Ovary (tissue), 9 donors: ENCODE measurements around the gene CACNG4. TPM values are rescaled to one million over a fixed set of nuclear protein-coding genes. Genes with fewer than 3 reads are reported as not detected.

Experiments used
- DNase-seq, 5 donors: peaks; one replicate each; pipeline ENCODE4 v3.0.0-alpha.2; 2019 to 2020
- H3K27ac ChIP-seq, 2 donors: fragments of 200-600 bp; one replicate each; pipeline versions ENCODE4 v1.5.1 to v1.8.0; 2019 to 2022
- H3K27me3 ChIP-seq: fragments of 200-600 bp; one replicate; pipeline ENCODE4 v1.8.0; 2022
- H3K36me3 ChIP-seq: fragments of 200-600 bp; sonication (generic); one replicate; pipeline ENCODE4 v1.5.1; 2019
- H3K4me1 ChIP-seq: one replicate; pipeline ENCODE4 v1.8.1; 2013; ENCODE audit warnings: mild to moderate bottlenecking, moderate library complexity; ENCODE audit not compliant: insufficient read depth
- H3K4me3 ChIP-seq: fragments of 200-600 bp; sonication (generic); one replicate; pipeline ENCODE4 v1.5.1; 2017
- H3K9me3 ChIP-seq, 2 donors: fragments of 200-600 bp in 1 of 2; sonication (generic) in 1 of 2; one replicate each; pipeline versions ENCODE4 v1.5.1 to v1.8.1; 2013 to 2019; ENCODE audit warnings: mild to moderate bottlenecking in 1 of 2, moderate library complexity in 1 of 2
- CTCF ChIP-seq, 3 donors: fragments of 450-650 bp in 2 of 3; fragments of 200-600 bp in 1 of 3; IDR thresholded peaks; one replicate each; pipeline versions ENCODE4 v1.5.1 to v1.8.0; 2016 to 2022; ENCODE audit warnings: antibody characterized with exemption in 3 of 3, mild to moderate bottlenecking in 1 of 3
- EP300 ChIP-seq: sonication (generic); formaldehyde crosslinking; IDR thresholded peaks from one replicate; pipeline ENCODE4 v1.6.1; 2017; ENCODE audit warnings: antibody characterized with exemption
- POLR2A ChIP-seq: fragments of 450-650 bp; IDR thresholded peaks from one replicate; pipeline ENCODE4 v1.6.1; 2017; ENCODE audit warnings: antibody characterized with exemption, mild to moderate bottlenecking, moderate library complexity
- WGBS, 3 donors: extraction: QIAGEN DNeasy Blood & Tissue Kit in 1 of 3; methylation state at CpG; one replicate each; pipeline versions ENCODE4 v1.1.5 to v1.1.7; 2013 to 2017; 5-methylcytosine and 5-hydroxymethylcytosine counted together
- intact Hi-C, 4 donors: fragments of 100-400 bp; cut with DNase I; formaldehyde crosslinking; loops; one replicate each; pipeline versions ENCODE4 v1.11.0 to v1.15.1; 2022 to 2023
- polyA plus RNA-seq, 2 donors: library from polyadenylated mRNA; stranded (reverse); fragments of 200-250 nt in 1 of 2; fragments of 350-450 nt in 1 of 2; fragmentation: Illumina TruSeq in 1 of 2; extraction: RNeasy Lipid Tissue Mini Kit (QIAGEN cat#74804) in 1 of 2; gene quantifications; one replicate each; pipeline ENCODE4 v1.2.3, GENCODE V29; 2013 to 2014
- total RNA-seq, 7 donors: library from RNA; depleted of rRNA in 2 of 7; stranded (reverse); fragments of >200 nt in 2 of 7; fragmentation: NEBNext Ultra II Directional in 3 of 7; extraction: Animal tissue kit (Norgen Biotek cat#: 25700) in 3 of 7; gene quantifications; one replicate each; pipeline versions ENCODE4 v1.1.0 to v1.2.4, GENCODE V29; 2016 to 2023
- donor health status: DM: no; HTN: no; CAD: no; lungs with moderate emphysema.
- donor health status: DM: no; HTN: no; CAD: no.
- donor health status: Bipolar disorder and iron deficiency.
- donor health status: DM: yes; HTN: yes; CAD: no.
- donor health status: DM: no; HTN: no; CAD: no.
- donor health status: DM: yes; HTN: yes; CAD: no.

Gene CACNG4
- total and polyA plus RNA-seq, 9 donors = 0.02 to 4.9 (median 0.22) TPM; not detected in 2

GRCh38 chr17:66950325-66950724 lies 14.2 kb upstream of the CACNG4 start:
- no peak overlapping the region for H3K27ac ChIP-seq
- no peak for DNase-seq

GRCh38 chr17:66950886-66951604 lies 13.5 kb upstream of the CACNG4 start:
- Histone ChIP-seq H3K4me1 (no peaks in the 10 kb centered on the region), H3K27me3 (no peaks in the 10 kb centered on the region), H3K9me3 (no peaks in the 10 kb centered on the region), H3K36me3 (no peaks in the 10 kb centered on the region), H3K27ac (no peak overlapping the region), H3K4me3 (no peak overlapping the region)
- TF ChIP-seq CTCF (IDR thresholded peaks at IDR 0.05) (no peak), POLR2A (no peak), EP300 (no peak)
- no peak for DNase-seq
- intact Hi-C loops = no loop called here
- 83 to 86% (median 86%) methylated on average over 6 of the region's 6 CpGs for WGBS, 3 donors

More at GRCh38 chr17:66950325-66950724, 14.2 kb upstream of the CACNG4 start:
- Histone ChIP-seq H3K4me3 (no peak overlapping the region), H3K9me3 (no peaks in the 10 kb centered on the region), H3K36me3 (no peaks in the 10 kb centered on the region), H3K4me1 (no peaks in the 10 kb centered on the region), H3K27me3 (no peaks in the 10 kb centered on the region)
- no peak for TF ChIP-seq EP300
- no peak for TF ChIP-seq CTCF (IDR thresholded peaks at IDR 0.05)
- no peak for TF ChIP-seq POLR2A
- intact Hi-C loops = no loop called here
- 82 to 87% (median 85%) methylated on average over 3 of the region's 3 CpGs for WGBS, 3 donors

- H3K4me1 ChIP-seq = no peaks in the 10 kb centered on the region
- no peaks in the 10 kb centered on the region for H3K9me3 ChIP-seq
- H3K27ac ChIP-seq = no peak overlapping the region
- H3K36me3 ChIP-seq = no peaks in the 10 kb centered on the region
- 78 to 90% (median 87%) methylated on average over 4 of the region's 4 CpGs for WGBS, 3 donors
- intact Hi-C loops = no loop called here
- TF ChIP-seq CTCF (IDR thresholded peaks at IDR 0.05) (no peak), EP300 (no peak), POLR2A (no peak)
- DNase-seq = no peak
- no peaks in the 10 kb centered on the region for H3K27me3 ChIP-seq
- no peak overlapping the region for H3K4me3 ChIP-seq
These were observed 12.9 kb upstream of the CACNG4 start for GRCh38 chr17:66951605-66951953.

- no peak for TF ChIP-seq CTCF (IDR thresholded peaks at IDR 0.05)
- TF ChIP-seq POLR2A = no peak
- TF ChIP-seq EP300 = no peak
- intact Hi-C loops = no loop called here
- H3K36me3 ChIP-seq = no peaks in the 10 kb centered on the region
- H3K4me1 ChIP-seq = no peaks in the 10 kb centered on the region
- 65 to 66% (median 66%) methylated on average over 10 of the region's 10 CpGs for WGBS, 3 donors
- no peak for DNase-seq
- no peaks in the 10 kb centered on the region for H3K9me3 ChIP-seq
- H3K27me3 ChIP-seq = no peaks in the 10 kb centered on the region
- no peak overlapping the region for H3K27ac ChIP-seq
- H3K4me3 ChIP-seq = no peak overlapping the region
These were observed 12.4 kb upstream of the CACNG4 start for GRCh38 chr17:66952031-66952524.
